Activated T-helper 1 cell treated with anti-CD3 and anti-CD28 coated beads, Interleukin-12 subunit alpha, Interleukin-12 subunit beta, Interleukin-2, Interleukin-4 antibody, amounts not matched to agents 30 ng/mL and 10 ng/mL and 1 ng/mL, durations not matched to agents 14 hours and 24 hours and 36 hours (primary cell): ENCODE data around the gene IL23R. TPM values are rescaled to one million over a fixed set of nuclear protein-coding genes. Genes with fewer than 3 reads are reported as not detected.

Source experiments
- DNase-seq: peaks from one replicate; pipeline ENCODE4 v3.0.0; 2021; ENCODE audit warnings: low spot score
- H3K27ac Mint-ChIP-seq: one replicate; pipeline ENCODE4 v1.8.0; 2021; ENCODE audit warnings: mild to moderate bottlenecking, mixed read lengths
- H3K27me3 Mint-ChIP-seq: one replicate; pipeline ENCODE4 v1.8.0; 2022; ENCODE audit warnings: mild to moderate bottlenecking, moderate library complexity, mixed read lengths; ENCODE audit not compliant: insufficient read depth
- H3K36me3 Mint-ChIP-seq: one replicate; pipeline ENCODE4 v1.8.0; 2021; ENCODE audit warnings: low read depth, mixed read lengths
- H3K4me1 Mint-ChIP-seq: one replicate; pipeline ENCODE4 v1.8.0; 2021; ENCODE audit warnings: low read depth, mixed read lengths
- H3K4me3 Mint-ChIP-seq: one replicate; pipeline ENCODE4 v1.8.0; 2021; ENCODE audit warnings: mild to moderate bottlenecking, moderate library complexity, mixed read lengths
- H3K9me3 Mint-ChIP-seq: one replicate; pipeline ENCODE4 v1.8.0; 2021; ENCODE audit warnings: mixed read lengths
- intact Hi-C: fragments of 100-400 bp; cut with micrococcal nuclease; formaldehyde crosslinking; loops from one replicate; pipeline ENCODE4 v1.15.1; 2024
- total RNA-seq: library from RNA; stranded (reverse); gene quantifications from 2 replicates; pipeline ENCODE4 v1.2.3, GENCODE V29; 2022

IL23R gene
- total RNA-seq, 1 donor from 2014 or later = 13.3 TPM

- intact Hi-C loops = loop anchor here (5.0 kb wide), 1 partner anchor 963 kb away; no protein-coding TSS in a partner anchor
- H3K4me1 Mint-ChIP-seq = peaks cover 88% of the 10 kb centered on the region
- H3K27ac Mint-ChIP-seq = peak overlapping the region; percentile 63
- no peak for DNase-seq
- H3K36me3 Mint-ChIP-seq = peaks cover 8% of the 10 kb centered on the region
- peak overlapping the region; percentile 35 for H3K4me3 Mint-ChIP-seq
- H3K9me3 Mint-ChIP-seq = peaks cover 5% of the 10 kb centered on the region
- no peaks in the 10 kb centered on the region for H3K27me3 Mint-ChIP-seq
Measured at GRCh38 chr1:67300561-67300960, 134.3 kb downstream of the IL23R start.

DNA sequence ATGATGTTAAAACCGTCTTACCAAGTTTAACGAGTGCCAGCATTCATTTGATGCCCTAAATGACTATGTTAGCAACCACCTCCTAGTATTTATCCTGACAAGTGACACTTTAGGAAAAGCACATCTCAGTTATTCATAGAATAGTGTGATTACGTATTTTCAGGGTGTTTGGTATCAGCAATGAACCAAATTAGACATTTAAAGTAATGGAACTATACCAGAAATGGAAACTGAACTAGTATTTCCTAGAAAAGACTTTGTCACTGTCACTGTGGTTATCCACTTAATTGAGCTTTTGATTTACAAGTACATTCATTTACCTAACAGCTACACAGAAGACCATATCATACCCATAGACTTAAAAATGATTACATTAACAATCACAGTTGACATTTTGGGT lies 137.8 kb downstream of the IL23R start:
- peaks cover 12% of the 10 kb centered on the region for H3K36me3 Mint-ChIP-seq
- DNase-seq = no peak
- intact Hi-C loops = loop anchor here (1.0 to 5.0 kb wide), 12 partner anchors 9 to 967 kb away; partner anchors contain the start of genes GADD45A and SERBP1
- H3K4me3 Mint-ChIP-seq = peak overlapping the region; percentile 83
- no peaks in the 10 kb centered on the region for H3K27me3 Mint-ChIP-seq
- H3K4me1 Mint-ChIP-seq = peaks cover 77% of the 10 kb centered on the region
- H3K9me3 Mint-ChIP-seq = no peaks in the 10 kb centered on the region
- H3K27ac Mint-ChIP-seq = peak overlapping the region; percentile 99

- Mint-ChIP-seq H3K4me3 (peak overlapping the region; percentile 93), H3K4me1 (peaks cover 55% of the 10 kb centered on the region), H3K27me3 (no peaks in the 10 kb centered on the region), H3K9me3 (no peaks in the 10 kb centered on the region), H3K36me3 (peaks cover 35% of the 10 kb centered on the region), H3K27ac (peak overlapping the region; percentile 98)
- no peak for DNase-seq
- intact Hi-C loops = no loop called here
Measured at GRCh38 chr1:67306547-67306946, 140.3 kb downstream of the IL23R start.

DNA sequence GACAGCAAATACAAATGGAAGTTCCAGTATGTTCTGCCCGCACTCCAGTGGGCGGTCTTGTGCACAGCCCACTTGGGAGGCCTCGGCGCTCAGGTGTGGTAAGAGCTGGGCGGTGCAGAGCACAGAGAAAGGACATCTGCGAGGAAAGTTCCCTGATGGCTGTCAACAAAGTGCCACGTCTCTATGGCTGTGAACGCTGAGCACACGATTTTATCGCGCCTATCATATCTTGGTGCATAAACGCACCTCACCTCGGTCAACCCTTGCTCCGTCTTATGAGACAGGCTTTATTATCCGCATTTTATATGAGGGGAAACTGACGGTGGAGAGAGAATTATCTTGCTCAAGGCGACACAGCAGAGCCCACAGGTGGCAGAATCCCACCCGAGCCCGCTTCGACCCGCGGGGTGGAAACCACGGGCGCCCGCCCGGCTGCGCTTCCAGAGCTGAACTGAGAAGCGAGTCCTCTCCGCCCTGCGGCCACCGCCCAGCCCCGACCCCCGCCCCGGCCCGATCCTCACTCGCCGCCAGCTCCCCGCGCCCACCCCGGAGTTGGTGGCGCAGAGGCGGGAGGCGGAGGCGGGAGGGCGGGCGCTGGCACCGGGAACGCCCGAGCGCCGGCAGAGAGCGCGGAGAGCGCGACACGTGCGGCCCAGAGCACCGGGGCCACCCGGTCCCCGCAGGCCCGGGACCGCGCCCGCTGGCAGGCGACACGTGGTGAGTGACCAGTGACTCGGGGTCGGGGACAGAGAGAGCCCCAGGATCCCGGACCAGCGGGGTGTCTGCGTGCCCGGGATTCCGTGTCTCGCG lies 141.2 kb downstream of the IL23R start, which contains the start of gene IL12RB2:
Gene IL12RB2 (plus strand): TSS at position 623 of the 810 bp plus-strand sequence. CDS start 12,496 bp downstream, outside the sequence.
- peak within 1 kb of the TSS; percentile 100 for H3K4me3 Mint-ChIP-seq
- H3K36me3 Mint-ChIP-seq = peaks cover 44% of the 10 kb centered on the region
- H3K27ac Mint-ChIP-seq = peak within 1 kb of the TSS; percentile 100
- H3K4me1 Mint-ChIP-seq = peaks cover 46% of the 10 kb centered on the region
- DNase-seq = peak; percentile 77
- no peaks in the 10 kb centered on the region for H3K27me3 Mint-ChIP-seq
- H3K9me3 Mint-ChIP-seq = no peaks in the 10 kb centered on the region
- intact Hi-C loops = no loop called here

DNA sequence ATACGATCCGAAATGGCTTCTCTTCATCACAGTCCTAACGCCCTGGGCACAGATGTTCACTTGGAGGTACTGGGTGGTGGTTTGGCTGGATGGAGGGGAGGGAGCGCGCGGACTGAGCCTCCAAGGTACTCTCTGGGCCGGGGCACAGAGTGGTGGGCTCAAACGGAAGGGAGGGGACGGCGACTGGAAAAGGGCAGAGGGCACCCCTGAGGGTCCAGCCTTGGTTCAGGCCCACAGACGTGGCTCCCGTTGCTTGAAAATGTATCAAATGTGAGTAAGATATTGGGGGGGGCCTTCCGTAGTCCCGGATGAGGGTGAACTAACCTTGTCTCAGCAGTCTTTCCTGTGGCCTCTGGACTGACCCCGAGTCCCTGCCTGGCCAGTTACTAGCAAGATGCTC lies 141.9 kb downstream of the IL23R start:
- intact Hi-C loops = no loop called here
- H3K27me3 Mint-ChIP-seq = no peaks in the 10 kb centered on the region
- peaks cover 50% of the 10 kb centered on the region for H3K36me3 Mint-ChIP-seq
- H3K27ac Mint-ChIP-seq = peak overlapping the region; percentile 100
- H3K4me1 Mint-ChIP-seq = peaks cover 39% of the 10 kb centered on the region
- peak overlapping the region; percentile 100 for H3K4me3 Mint-ChIP-seq
- H3K9me3 Mint-ChIP-seq = no peaks in the 10 kb centered on the region
- DNase-seq = no peak

Other genes with a start within 250 kb of the IL23R start
- gene DNAI4, start 241.6 kb upstream of the IL23R start, total RNA-seq = 1.2 and 3.2 TPM in 2 replicates
- gene MIER1, start 241.5 kb upstream of the IL23R start, total RNA-seq = 53.2 and 57.4 TPM in 2 replicates
- gene SLC35D1, start 112.3 kb upstream of the IL23R start, total RNA-seq = 20.4 and 20.5 TPM in 2 replicates
- not detected in 2 replicates for gene C1orf141, start 31.5 kb upstream of the IL23R start, total RNA-seq
- gene IL12RB2, start 141.4 kb downstream of the IL23R start, total RNA-seq = 218 and 221 TPM in 2 replicates